Panc1 (cell line): ENCODE data around the gene SMC6. TPM values are rescaled to one million over a fixed set of nuclear protein-coding genes. Genes with fewer than 3 reads are reported as not detected.

Experiments used
- ATAC-seq: fragments of 200-7000 bp; cut with Tn5 transposase; 2 replicates; pipeline ENCODE4 v1.9.1; 2020; ENCODE audit warnings: mild to moderate bottlenecking, moderate library complexity
- BruUV-seq: library from RNA; stranded (reverse); fragments of 400-500 nt; replicated peaks from 2 replicates; lab custom pipeline; 2021; lab: Mats Ljungman, UMichigan
- CTCF ChIA-PET: fragments of 300-600 bp; sonication (Branson Sonifier 250); formaldehyde crosslinking; loops from one replicate; lab custom pipeline; 2022; ENCODE audit warnings: antibody characterized with exemption; lab: Charles Lee
- POLR2A ChIA-PET: fragments of 300-600 bp; sonication (Branson Sonifier 250); formaldehyde crosslinking; loops from one replicate; lab custom pipeline; 2022; ENCODE audit warnings: antibody characterized with exemption; lab: Charles Lee
- DNase-seq: peaks from one replicate; pipeline ENCODE4 v3.0.0-alpha.2; 2010; ENCODE audit warnings: low read depth, low spot score
- H3K27ac ChIP-seq: 2 replicates; pipeline ENCODE4 v1.5.1; 2011; ENCODE audit warnings: mild to moderate bottlenecking, low read length, inconsistent platforms
- H3K27me3 ChIP-seq: fragments of 200-500 bp; sonication (Bioruptor generic); 2 replicates; pipeline ENCODE4 v1.6.0; 2014; ENCODE audit warnings: low read length, inconsistent platforms; ENCODE audit not compliant: control insufficient read depth, insufficient read depth
- H3K36me3 ChIP-seq: fragments of 200-500 bp; sonication (Bioruptor generic); 2 replicates; pipeline ENCODE4 v1.5.1; 2014; ENCODE audit warnings: inconsistent platforms, mild to moderate bottlenecking, low read length, moderate library complexity; ENCODE audit not compliant: control insufficient read depth, insufficient read depth
- H3K4me1 ChIP-seq: 2 replicates; pipeline ENCODE4 v1.5.1; 2011; ENCODE audit warnings: inconsistent platforms, mild to moderate bottlenecking, low read length, moderate library complexity; ENCODE audit not compliant: control insufficient read depth, insufficient read depth
- H3K4me3 ChIP-seq, 2 experiments: 2 replicates each; pipeline ENCODE4 v1.5.1; 2011 to 2012; ENCODE audit warnings: low read depth in 2 of 2, low read length in 2 of 2, mild to moderate bottlenecking in 2 of 2, inconsistent platforms in 1 of 2, moderate library complexity in 1 of 2
- H3K9me3 ChIP-seq: fragments of 200-500 bp; sonication (Bioruptor generic); 2 replicates; pipeline ENCODE4 v1.5.1; 2014; ENCODE audit warnings: low read depth, mild to moderate bottlenecking, inconsistent platforms, low read length, moderate library complexity; ENCODE audit not compliant: control insufficient read depth, insufficient read depth
- CTCF ChIP-seq: fragments of 450-650 bp; IDR thresholded peaks from 2 replicates; pipeline ENCODE4 v1.5.1; 2017; ENCODE audit warnings: mild to moderate bottlenecking
- POLR2AphosphoS5 ChIP-seq: IDR thresholded peaks from 2 replicates; pipeline ENCODE4 v1.6.1; 2012; ENCODE audit warnings: mild to moderate bottlenecking, low read depth, low read length, moderate library complexity
- REST ChIP-seq, 2 experiments: IDR thresholded peaks; 2 replicates each; pipeline ENCODE4 v1.6.1; 2011 to 2012; ENCODE audit warnings: low read depth in 2 of 2, control low read depth in 1 of 2, low read length in 1 of 2, mild to moderate bottlenecking in 1 of 2, moderate library complexity in 1 of 2; ENCODE audit not compliant: insufficient read depth in 1 of 2
- SIN3A ChIP-seq: IDR thresholded peaks from 2 replicates; pipeline ENCODE4 v1.6.1; 2012; ENCODE audit warnings: low read depth, mild to moderate bottlenecking, low read length, moderate library complexity, borderline replicate concordance; ENCODE audit not compliant: insufficient read depth
- TCF7L2 ChIP-seq: IDR thresholded peaks from 2 replicates; pipeline ENCODE4 v1.6.1; 2011; ENCODE audit warnings: mild to moderate bottlenecking, low read depth, low read length, inconsistent platforms
- in situ Hi-C: cut with HindIII; loops from 2 replicates; pipeline ENCODE4 v1.10.0; 2016; ENCODE audit warnings: low sequenced_read_pairs, low pct_unique_long_range_greater_than_20kb
- intact Hi-C: fragments of 100-400 bp; cut with micrococcal nuclease; formaldehyde crosslinking; loops from one replicate; pipeline ENCODE4 v1.10.0; 2022; ENCODE audit not compliant: unreplicated experiment
- total RNA-seq: library from RNA; stranded (reverse); gene quantifications from one replicate; pipeline ENCODE4 v1.2.1, GENCODE V29; 2021; ENCODE audit not compliant: unreplicated experiment

The SMC6 gene
- total RNA-seq, 1 experiment from 2014 or later, result 43.8 TPM

GRCh38 chr2:17792515-17792914 is 38.9 kb upstream of the SMC6 start:
- no peak overlapping the region for H3K27ac ChIP-seq
- in situ Hi-C loops, result no loop called here
- POLR2A ChIA-PET, result no interaction called here
- H3K36me3 ChIP-seq, result no peaks in the 10 kb centered on the region
- no TSS peak for BruUV-seq
- no peaks in the 10 kb centered on the region for H3K4me1 ChIP-seq
- no peaks in the 10 kb centered on the region for H3K9me3 ChIP-seq
- no peaks in the 10 kb centered on the region; the same call in 1 of the 2 replicates for H3K27me3 ChIP-seq
- no peak for TF ChIP-seq TCF7L2
- no peak for TF ChIP-seq REST (IDR thresholded peaks at IDR 0.05; ENCODE audit: insufficient read depth in 1 of 2, low read depth in 2 of 2, low read length in 1 of 2)
- TF ChIP-seq POLR2AphosphoS5, result no peak
- no peak for TF ChIP-seq SIN3A
- TF ChIP-seq CTCF, result no peak
- CTCF ChIA-PET, result no interaction called here
- ATAC-seq, result no peak
- intact Hi-C loops, result no loop called here
- no peak for DNase-seq
- no peak overlapping the region for H3K4me3 ChIP-seq

GRCh38 chr2:17791817-17792130 is 38.2 kb upstream of the SMC6 start:
- in situ Hi-C loops, result no loop called here
- CTCF ChIA-PET, result no interaction called here
- no peaks in the 10 kb centered on the region for H3K4me1 ChIP-seq
- no peak overlapping the region for H3K4me3 ChIP-seq
- no TSS peak for BruUV-seq
- TF ChIP-seq CTCF (no peak), SIN3A (no peak), TCF7L2 (no peak), REST (IDR thresholded peaks at IDR 0.05; ENCODE audit: insufficient read depth in 1 of 2, low read depth in 2 of 2, low read length in 1 of 2) (no peak), POLR2AphosphoS5 (no peak)
- DNase-seq (no peak), ATAC-seq (no peak)
- POLR2A ChIA-PET, result no interaction called here
- no peak overlapping the region for H3K27ac ChIP-seq
- H3K27me3 ChIP-seq, result no peaks in the 10 kb centered on the region; the same call in 1 of the 2 replicates
- no peaks in the 10 kb centered on the region for H3K36me3 ChIP-seq
- intact Hi-C loops, result no loop called here
- no peaks in the 10 kb centered on the region for H3K9me3 ChIP-seq
